ENCODE measurements around the gene TNS1.

TNS1 gene

DNA sequence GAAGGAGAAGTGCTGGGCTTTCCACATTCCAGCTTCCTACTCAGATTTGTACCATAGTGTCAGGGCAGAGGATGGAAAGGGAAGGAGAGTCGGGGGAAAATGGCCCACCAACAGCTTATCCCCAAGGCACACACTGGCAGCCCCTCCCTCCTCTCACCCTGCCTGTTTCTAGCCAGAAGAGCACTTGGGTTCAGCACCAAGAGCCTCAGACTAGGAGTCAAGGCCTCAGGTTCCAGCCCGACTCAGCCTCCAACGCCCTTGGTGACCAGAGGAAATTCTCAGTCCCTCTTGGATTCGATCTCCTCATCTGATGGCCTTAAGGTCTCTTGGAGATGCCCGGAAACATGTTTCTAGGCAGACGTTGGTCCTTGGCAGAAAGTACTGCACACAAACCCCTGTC lies 53.9 kb downstream of the TNS1 start:
- H3K27me3 ChIP-seq: peaks cover 3% of the 10 kb centered on the region
- no peaks in the 10 kb centered on the region for H3K9me3 ChIP-seq
- no peak overlapping the region for H3K27ac ChIP-seq
- TF ChIP-seq, protein P1, sequence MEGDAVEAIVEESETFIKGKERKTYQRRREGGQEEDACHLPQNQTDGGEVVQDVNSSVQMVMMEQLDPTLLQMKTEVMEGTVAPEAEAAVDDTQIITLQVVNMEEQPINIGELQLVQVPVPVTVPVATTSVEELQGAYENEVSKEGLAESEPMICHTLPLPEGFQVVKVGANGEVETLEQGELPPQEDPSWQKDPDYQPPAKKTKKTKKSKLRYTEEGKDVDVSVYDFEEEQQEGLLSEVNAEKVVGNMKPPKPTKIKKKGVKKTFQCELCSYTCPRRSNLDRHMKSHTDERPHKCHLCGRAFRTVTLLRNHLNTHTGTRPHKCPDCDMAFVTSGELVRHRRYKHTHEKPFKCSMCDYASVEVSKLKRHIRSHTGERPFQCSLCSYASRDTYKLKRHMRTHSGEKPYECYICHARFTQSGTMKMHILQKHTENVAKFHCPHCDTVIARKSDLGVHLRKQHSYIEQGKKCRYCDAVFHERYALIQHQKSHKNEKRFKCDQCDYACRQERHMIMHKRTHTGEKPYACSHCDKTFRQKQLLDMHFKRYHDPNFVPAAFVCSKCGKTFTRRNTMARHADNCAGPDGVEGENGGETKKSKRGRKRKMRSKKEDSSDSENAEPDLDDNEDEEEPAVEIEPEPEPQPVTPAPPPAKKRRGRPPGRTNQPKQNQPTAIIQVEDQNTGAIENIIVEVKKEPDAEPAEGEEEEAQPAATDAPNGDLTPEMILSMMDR (IDR thresholded peaks at IDR 0.05): no peak
- H3K36me3 ChIP-seq: no peaks in the 10 kb centered on the region
- H3K4me1 ChIP-seq (ENCODE audit: control insufficient read depth in 1 of 2, insufficient read depth in 1 of 2, low read depth in 1 of 2, low read length in 1 of 2): no peaks in the 10 kb centered on the region
- no peak overlapping the region for H3K4me3 ChIP-seq (ENCODE audit: low read depth in 1 of 2, low read length in 1 of 2)

DNA sequence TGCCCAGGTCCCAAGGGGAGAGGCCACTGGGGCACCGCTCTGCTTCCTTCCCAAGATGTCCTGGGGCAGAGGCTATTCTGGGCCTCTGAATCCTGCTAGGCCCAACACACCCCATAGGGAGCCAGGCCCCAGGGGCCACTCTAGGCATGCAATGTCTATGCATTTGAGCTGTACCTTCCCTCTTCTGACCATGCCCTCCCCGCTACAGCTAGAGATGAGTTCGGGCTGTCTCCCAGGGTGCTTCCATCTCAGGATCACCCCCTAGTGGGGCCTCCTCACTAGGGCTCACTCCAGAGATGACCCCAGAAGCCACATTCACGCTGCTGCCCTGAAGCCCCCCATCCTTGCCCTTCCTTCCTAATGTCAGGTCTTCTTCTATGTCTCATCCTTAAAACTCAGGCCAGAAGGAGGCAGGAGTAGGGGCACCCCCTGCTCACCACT lies 54.4 kb downstream of the TNS1 start:
- TF ChIP-seq, protein P1 (IDR thresholded peaks at IDR 0.05): no peak
- Histone ChIP-seq H3K27ac (no peak overlapping the region), H3K27me3 (peaks cover 7% of the 10 kb centered on the region), H3K4me3 (ENCODE audit: low read depth in 1 of 2, low read length in 1 of 2) (no peak overlapping the region), H3K4me1 (ENCODE audit: control insufficient read depth in 1 of 2, insufficient read depth in 1 of 2, low read depth in 1 of 2, low read length in 1 of 2) (no peaks in the 10 kb centered on the region), H3K9me3 (no peaks in the 10 kb centered on the region), H3K36me3 (no peaks in the 10 kb centered on the region)

DNA sequence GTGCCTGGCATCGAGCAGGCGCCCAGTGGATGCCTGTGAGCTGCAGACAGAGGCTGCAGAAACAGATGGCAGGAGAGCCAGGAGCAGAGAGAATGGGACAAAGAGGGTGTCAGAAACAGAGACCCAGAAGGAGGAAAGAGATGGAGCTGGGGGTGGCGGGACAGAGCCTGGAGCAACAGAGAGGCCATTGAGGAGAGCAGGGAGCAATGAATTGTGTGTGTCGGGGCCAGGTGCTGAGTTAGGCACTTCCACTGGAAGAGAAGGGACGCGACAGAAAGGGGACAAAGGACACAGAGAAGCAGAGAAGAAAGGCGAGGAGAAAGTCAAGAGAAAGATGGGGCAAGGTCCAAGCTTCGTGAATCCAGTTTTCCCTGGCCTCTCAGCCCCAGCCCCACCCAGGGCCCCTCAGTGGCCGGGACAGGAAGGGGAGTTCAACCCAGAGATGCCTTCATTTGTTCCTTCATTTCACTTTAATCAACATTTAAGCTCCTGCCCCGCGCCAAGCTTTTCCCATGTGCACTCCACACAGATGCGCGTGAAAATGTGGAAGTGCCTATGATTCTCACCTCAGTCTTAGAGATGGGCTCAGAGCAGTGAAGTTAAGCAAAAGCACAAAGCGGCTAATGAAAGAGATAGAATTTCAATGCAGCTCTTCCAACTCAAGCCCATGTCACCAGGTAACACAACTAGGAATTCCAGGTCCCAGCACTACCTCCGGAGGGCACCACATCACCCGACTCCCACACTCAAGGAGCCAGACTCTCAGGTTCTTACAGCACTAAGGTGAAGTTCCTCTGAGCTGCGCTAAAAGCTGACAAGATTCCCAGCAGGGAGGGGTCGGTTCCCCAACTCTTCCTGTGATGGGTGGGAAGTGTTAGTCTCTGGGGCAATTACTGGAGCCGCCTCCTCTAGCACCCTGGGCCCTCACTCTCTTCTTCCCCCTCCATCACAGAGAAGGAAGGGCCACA lies 55.1 kb downstream of the TNS1 start:
- Histone ChIP-seq H3K4me3 (ENCODE audit: low read depth in 1 of 2, low read length in 1 of 2) (no peak overlapping the region), H3K9me3 (no peaks in the 10 kb centered on the region), H3K36me3 (no peaks in the 10 kb centered on the region), H3K27ac (no peak overlapping the region), H3K4me1 (ENCODE audit: control insufficient read depth in 1 of 2, insufficient read depth in 1 of 2, low read depth in 1 of 2, low read length in 1 of 2) (no peaks in the 10 kb centered on the region), H3K27me3 (peaks cover 7% of the 10 kb centered on the region)
- TF ChIP-seq, protein P1 (IDR thresholded peaks at IDR 0.05): no peak

DNA sequence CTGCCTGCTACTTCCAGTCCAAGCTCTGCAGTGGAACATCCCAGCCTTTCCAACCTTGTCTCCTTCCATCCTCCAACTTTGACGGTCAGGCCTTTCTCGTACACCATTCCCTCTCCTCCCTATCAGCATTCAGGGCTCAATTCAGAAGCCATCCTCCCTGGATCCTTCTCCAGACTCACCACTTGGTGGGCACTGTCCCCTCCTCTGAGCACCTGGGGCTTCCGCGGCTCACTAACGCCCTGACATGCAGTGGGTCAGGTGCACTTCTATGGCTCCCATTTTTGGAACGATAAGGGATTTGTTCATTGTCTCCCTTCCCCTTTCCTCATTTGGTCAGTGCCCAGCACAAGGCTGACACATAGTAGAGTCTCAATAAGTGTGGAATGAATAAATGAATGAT lies 56.7 kb downstream of the TNS1 start:
- TF ChIP-seq, protein P1 (IDR thresholded peaks at IDR 0.05): no peak
- Histone ChIP-seq H3K4me3 (ENCODE audit: low read depth in 1 of 2, low read length in 1 of 2) (no peak overlapping the region), H3K27ac (no peak overlapping the region), H3K4me1 (ENCODE audit: control insufficient read depth in 1 of 2, insufficient read depth in 1 of 2, low read depth in 1 of 2, low read length in 1 of 2) (no peaks in the 10 kb centered on the region), H3K36me3 (no peaks in the 10 kb centered on the region), H3K27me3 (peaks cover 7% of the 10 kb centered on the region), H3K9me3 (no peaks in the 10 kb centered on the region)

DNA sequence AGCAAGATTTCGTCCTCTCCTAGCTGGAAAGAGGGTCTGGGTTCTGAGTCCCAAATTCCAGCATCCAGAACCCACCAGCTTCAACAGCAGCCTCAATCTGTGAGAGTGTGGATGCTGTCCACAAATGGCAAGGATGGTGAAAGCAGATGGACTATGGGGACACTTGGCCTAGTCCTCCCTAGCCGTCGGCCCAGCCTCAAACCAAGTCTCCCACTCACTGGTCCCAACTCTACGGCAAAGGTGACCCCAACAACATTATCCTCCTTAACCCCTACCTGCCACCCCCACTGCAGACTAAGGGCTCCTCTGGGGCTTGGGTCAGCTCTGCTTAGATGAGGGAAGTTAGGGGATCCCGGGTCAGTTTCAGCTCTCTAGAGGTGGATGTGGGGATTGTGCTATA lies 57.3 kb downstream of the TNS1 start:
- Histone ChIP-seq H3K4me1 (ENCODE audit: control insufficient read depth in 1 of 2, insufficient read depth in 1 of 2, low read depth in 1 of 2, low read length in 1 of 2) (no peaks in the 10 kb centered on the region), H3K27ac (no peak overlapping the region), H3K36me3 (no peaks in the 10 kb centered on the region), H3K4me3 (ENCODE audit: low read depth in 1 of 2, low read length in 1 of 2) (no peak overlapping the region), H3K27me3 (peaks cover 7% of the 10 kb centered on the region), H3K9me3 (no peaks in the 10 kb centered on the region)
- TF ChIP-seq, protein P1 (IDR thresholded peaks at IDR 0.05): no peak

Data from neutrophil (primary cell).